ENCODE results near the gene ZSWIM4.

The ZSWIM4 gene

GRCh38 chr19:13824703-13825102, 29.5 kb downstream of the ZSWIM4 start:
- Histone ChIP-seq H3K27ac (ENCODE audit: low read depth, low read length) (no peak overlapping the region), H3K36me3 (ENCODE audit: control insufficient read depth, low read length) (peaks cover 3% of the 10 kb centered on the region; the same call in 1 of the 2 replicates), H4K20me1 (ENCODE audit: control insufficient read depth, insufficient read depth, low read depth, low read length) (no peaks in the 10 kb centered on the region), H3F3A (ENCODE audit: control insufficient read depth, insufficient read depth) (peaks cover 3% of the 10 kb centered on the region; the same call in 1 of the 2 replicates), H3K27me3 (ENCODE audit: control insufficient read depth, low read length) (no peaks in the 10 kb centered on the region), H3K9me3 (ENCODE audit: control insufficient read depth, insufficient read depth, low read length) (no peaks in the 10 kb centered on the region), H3K4me3 (ENCODE audit: low read length) (no peak overlapping the region), H3K4me2 (ENCODE audit: low read length) (no peak overlapping the region), H3K4me1 (ENCODE audit: control insufficient read depth, low read length) (peaks cover 34% of the 10 kb centered on the region), H3K9me2 (replicated peaks; ENCODE audit: control insufficient read depth, low read length) (no peaks in the 10 kb centered on the region), H3K79me2 (ENCODE audit: control insufficient read depth, low read length) (no peaks in the 10 kb centered on the region)
- TF ChIP-seq CTCF (IDR thresholded peaks at IDR 0.05; ENCODE audit: low read depth, low read length, poor library complexity, severe bottlenecking) (no peak), EZH2phosphoT487 (IDR thresholded peaks at IDR 0.05; ENCODE audit: borderline replicate concordance, low read length) (no peak)

- Histone ChIP-seq H3F3A (ENCODE audit: control insufficient read depth, insufficient read depth) (peaks cover 3% of the 10 kb centered on the region; the same call in 1 of the 2 replicates), H3K4me1 (ENCODE audit: control insufficient read depth, low read length) (peaks cover 34% of the 10 kb centered on the region), H3K9me2 (replicated peaks; ENCODE audit: control insufficient read depth, low read length) (no peaks in the 10 kb centered on the region), H3K4me3 (ENCODE audit: low read length) (no peak overlapping the region), H3K9me3 (ENCODE audit: control insufficient read depth, insufficient read depth, low read length) (no peaks in the 10 kb centered on the region), H4K20me1 (ENCODE audit: control insufficient read depth, insufficient read depth, low read depth, low read length) (no peaks in the 10 kb centered on the region), H3K79me2 (ENCODE audit: control insufficient read depth, low read length) (no peaks in the 10 kb centered on the region), H3K27ac (ENCODE audit: low read depth, low read length) (no peak overlapping the region), H3K27me3 (ENCODE audit: control insufficient read depth, low read length) (no peaks in the 10 kb centered on the region), H3K36me3 (ENCODE audit: control insufficient read depth, low read length) (peaks cover 3% of the 10 kb centered on the region; the same call in 1 of the 2 replicates), H3K4me2 (ENCODE audit: low read length) (no peak overlapping the region)
- TF ChIP-seq CTCF (IDR thresholded peaks at IDR 0.05; ENCODE audit: low read depth, low read length, poor library complexity, severe bottlenecking) = peak; percentile 15
- no peak for TF ChIP-seq EZH2phosphoT487 (IDR thresholded peaks at IDR 0.05; ENCODE audit: borderline replicate concordance, low read length)
Observed at GRCh38 chr19:13825489-13826441, 30.5 kb downstream of the ZSWIM4 start.

- Histone ChIP-seq H3K36me3 (ENCODE audit: control insufficient read depth, low read length) (no peaks in the 10 kb centered on the region), H3K9me3 (ENCODE audit: control insufficient read depth, insufficient read depth, low read length) (no peaks in the 10 kb centered on the region), H3K4me2 (ENCODE audit: low read length) (no peak overlapping the region), H3K4me1 (ENCODE audit: control insufficient read depth, low read length) (peaks cover 27% of the 10 kb centered on the region), H4K20me1 (ENCODE audit: control insufficient read depth, insufficient read depth, low read depth, low read length) (no peaks in the 10 kb centered on the region), H3K79me2 (ENCODE audit: control insufficient read depth, low read length) (no peaks in the 10 kb centered on the region), H3K9me2 (replicated peaks; ENCODE audit: control insufficient read depth, low read length) (no peaks in the 10 kb centered on the region), H3K4me3 (ENCODE audit: low read length) (no peak overlapping the region), H3K27me3 (ENCODE audit: control insufficient read depth, low read length) (no peaks in the 10 kb centered on the region), H3K27ac (ENCODE audit: low read depth, low read length) (no peak overlapping the region), H3F3A (ENCODE audit: control insufficient read depth, insufficient read depth) (peaks cover 3% of the 10 kb centered on the region; the same call in 1 of the 2 replicates)
- TF ChIP-seq EZH2phosphoT487 (IDR thresholded peaks at IDR 0.05; ENCODE audit: borderline replicate concordance, low read length) (no peak), CTCF (IDR thresholded peaks at IDR 0.05; ENCODE audit: low read depth, low read length, poor library complexity, severe bottlenecking) (no peak)
Observed at GRCh38 chr19:13826652-13827235, 31.5 kb downstream of the ZSWIM4 start.
